Endodermal cell (in vitro differentiated cells): Measurements from ENCODE around the gene GNG10. TPM values are rescaled to one million over a fixed set of nuclear protein-coding genes. Genes with fewer than 3 reads are reported as not detected.
"Not testable (repeated sequence)": the region's sequence is repeated elsewhere in the genome, so short reads cannot be mapped to it uniquely, and the experiment has no call there.

ENCODE experiments used
- DNase-seq: peaks from one replicate; pipeline ENCODE4 v3.0.0-alpha.2; 2017
- H3K27ac ChIP-seq: 2 replicates; pipeline ENCODE4 v1.5.1; 2013; ENCODE audit warnings: mild to moderate bottlenecking, low read depth, low read length, moderate library complexity
- H3K27me3 ChIP-seq: 2 replicates; pipeline ENCODE4 v1.6.1; 2013; ENCODE audit warnings: mild to moderate bottlenecking, low read length, moderate library complexity; ENCODE audit not compliant: insufficient read depth, control insufficient read depth, poor library complexity, severe bottlenecking
- H3K36me3 ChIP-seq: 2 replicates; pipeline ENCODE4 v1.7.0; 2013; ENCODE audit warnings: mild to moderate bottlenecking, low read length, moderate library complexity; ENCODE audit not compliant: control insufficient read depth, insufficient read depth
- H3K4me1 ChIP-seq: one replicate; pipeline ENCODE4 v1.7.0; 2013; ENCODE audit warnings: low read length; ENCODE audit not compliant: control insufficient read depth, insufficient read depth
- H3K4me3 ChIP-seq: 2 replicates; pipeline ENCODE4 v1.5.1; 2013; ENCODE audit warnings: mild to moderate bottlenecking, low read length, moderate library complexity
- H3K9ac ChIP-seq: 2 replicates; pipeline ENCODE4 v1.6.1; 2013; ENCODE audit warnings: mild to moderate bottlenecking, low read length, moderate library complexity; ENCODE audit not compliant: poor library complexity, severe bottlenecking; ENCODE audit errors: extremely low read depth
- H3K9me3 ChIP-seq: 2 replicates; pipeline ENCODE4 v1.6.1; 2013; ENCODE audit warnings: mild to moderate bottlenecking, low read length, moderate library complexity; ENCODE audit not compliant: control insufficient read depth
- H3K27ac Mint-ChIP-seq: 2 replicates; pipeline ENCODE4 v1.8.0; 2020; ENCODE audit warnings: mixed read lengths
- H3K27me3 Mint-ChIP-seq: 2 replicates; pipeline ENCODE4 v1.8.0; 2021; ENCODE audit warnings: mild to moderate bottlenecking, mixed read lengths; ENCODE audit not compliant: insufficient read depth
- H3K36me3 Mint-ChIP-seq: 2 replicates; pipeline ENCODE4 v1.8.0; 2020; ENCODE audit warnings: low read depth, mixed read lengths
- H3K4me1 Mint-ChIP-seq: 2 replicates; pipeline ENCODE4 v1.8.0; 2020; ENCODE audit warnings: mixed read lengths
- H3K4me3 Mint-ChIP-seq: 2 replicates; pipeline ENCODE4 v1.8.0; 2020; ENCODE audit warnings: mild to moderate bottlenecking, moderate library complexity, mixed read lengths
- H3K9me3 Mint-ChIP-seq: 2 replicates; pipeline ENCODE4 v1.8.0; 2020; ENCODE audit warnings: mild to moderate bottlenecking, mixed read lengths
- CTCF ChIP-seq: fragments of 200-600 bp; sonication (generic); conservative IDR thresholded peaks from 2 replicates; pipeline ENCODE4 v1.5.0; 2021; ENCODE audit warnings: antibody characterized with exemption, mild to moderate bottlenecking
- WGBS, 2 experiments: methylation state at CpG; one replicate each; pipeline versions ENCODE4 v1.1.5 to v1.1.7; 2013; ENCODE audit warnings: missing lambda C conversion rate in 2 of 2, mixed read lengths in 1 of 2; ENCODE audit not compliant: insufficient coverage in 1 of 2, insufficient read length in 1 of 2; 5-methylcytosine and 5-hydroxymethylcytosine counted together
- total RNA-seq, 2 donors: library from RNA; stranded (reverse); fragmentation: NEBNext Ultra II Directional in 1 of 2; extraction: Animal tissue kit (Norgen Biotek cat#: 25700) in 1 of 2; gene quantifications; 2 replicates in 1 of 2; 3 replicates in 1 of 2; pipeline ENCODE4 v1.2.1, GENCODE V29; 2021

GNG10 gene
- total RNA-seq, 2 donors from 2014 or later: 27.7 to 39.7 TPM

GRCh38 chr9:111662576-111663300 lies 1.3 kb downstream of the GNG10 start:
- Histone ChIP-seq H3K9ac (peak overlapping the region; percentile 16), H3K36me3 (peaks cover 30% of the 10 kb centered on the region), H3K27me3 (no peaks in the 10 kb centered on the region), H3K27ac (no peak overlapping the region), H3K4me1 (no peaks in the 10 kb centered on the region), H3K4me3 (peak overlapping the region; percentile 85), H3K9me3 (no peaks in the 10 kb centered on the region)
- Mint-ChIP-seq H3K36me3 (peaks cover 29% of the 10 kb centered on the region), H3K4me1 (peaks cover 18% of the 10 kb centered on the region), H3K27me3 (peaks cover 2% of the 10 kb centered on the region), H3K27ac (peak overlapping the region; percentile 80), H3K4me3 (peak overlapping the region; percentile 92), H3K9me3 (no peaks in the 10 kb centered on the region)
- WGBS, 2 experiments: 50 to 60% methylated on average over 5 to 7 of the region's 7 CpGs
- DNase-seq: no peak
- TF ChIP-seq CTCF: no peak

GRCh38 chr9:111663301-111663823 lies 2.0 kb downstream of the GNG10 start:
- no peaks in the 10 kb centered on the region for H3K9me3 Mint-ChIP-seq
- peak overlapping the region; percentile 80 for H3K27ac Mint-ChIP-seq
- peaks cover 18% of the 10 kb centered on the region for H3K4me1 Mint-ChIP-seq
- no peaks in the 10 kb centered on the region for H3K4me1 ChIP-seq
- H3K27me3 Mint-ChIP-seq: peaks cover 2% of the 10 kb centered on the region
- WGBS, 2 experiments: 35 to 36% methylated on average over 2 to 5 of the region's 5 CpGs
- H3K36me3 Mint-ChIP-seq: peaks cover 30% of the 10 kb centered on the region
- H3K4me3 Mint-ChIP-seq: peak overlapping the region; percentile 92
- no peaks in the 10 kb centered on the region for H3K27me3 ChIP-seq
- peak; percentile 91 for DNase-seq
- peak overlapping the region; percentile 85 for H3K4me3 ChIP-seq
- no peak for TF ChIP-seq CTCF
- H3K9ac ChIP-seq: peak overlapping the region; percentile 16
- H3K36me3 ChIP-seq: peaks cover 36% of the 10 kb centered on the region
- no peaks in the 10 kb centered on the region for H3K9me3 ChIP-seq
- no peak overlapping the region for H3K27ac ChIP-seq

- Histone ChIP-seq H3K9ac (no peak overlapping the region), H3K4me3 (no peak overlapping the region), H3K27me3 (no peaks in the 10 kb centered on the region), H3K36me3 (peaks cover 58% of the 10 kb centered on the region), H3K27ac (no peak overlapping the region), H3K9me3 (no peaks in the 10 kb centered on the region), H3K4me1 (no peaks in the 10 kb centered on the region)
- Mint-ChIP-seq H3K27me3 (no peaks in the 10 kb centered on the region), H3K4me1 (peaks cover 5% of the 10 kb centered on the region), H3K36me3 (peaks cover 45% of the 10 kb centered on the region), H3K9me3 (no peaks in the 10 kb centered on the region), H3K27ac (no peak overlapping the region), H3K4me3 (no peak overlapping the region)
- DNase-seq: no peak
- whole genome bisulfite sequencing, 2 experiments: 83 to 93% methylated on average over 1 of the region's 1 CpG
- no peak for TF ChIP-seq CTCF
Observed at GRCh38 chr9:111668026-111668573, 6.7 kb downstream of the GNG10 start.

GRCh38 chr9:111668601-111669000 lies 7.2 kb downstream of the GNG10 start:
- not testable (repeated sequence) for H3K4me1 Mint-ChIP-seq, H3K27me3 Mint-ChIP-seq, H3K27me3 ChIP-seq, H3K4me3 Mint-ChIP-seq, H3K27ac ChIP-seq, H3K9me3 Mint-ChIP-seq, H3K9me3 ChIP-seq, H3K27ac Mint-ChIP-seq, H3K4me1 ChIP-seq, DNase-seq, H3K9ac ChIP-seq, H3K4me3 ChIP-seq
- peaks cover 42% of the 10 kb centered on the region for H3K36me3 Mint-ChIP-seq
- H3K36me3 ChIP-seq: peaks cover 58% of the 10 kb centered on the region
- 92 to 93% methylated on average over 11 of the region's 11 CpGs for WGBS, 2 experiments
